HL-60 (cell line): Measurements from ENCODE around the gene TMEM234.

Source experiments
- DNase-seq, 2 experiments: peaks; one replicate each; pipeline ENCODE4 v3.0.0-alpha.2; 2010 to 2020; ENCODE audit warnings: low read depth in 1 of 2, low spot score in 1 of 2
- H3K27ac ChIP-seq: fragments of 250-450 bp; sonication (Bioruptor Pico); replicated peaks from 2 replicates; pipeline ENCODE4 v1.5.1; 2020; ENCODE audit warnings: mild to moderate bottlenecking, moderate library complexity
- H3K27me3 ChIP-seq: fragments of 250-450 bp; sonication (Bioruptor Pico); 2 replicates; pipeline ENCODE4 v1.5.1; 2021; ENCODE audit warnings: mild to moderate bottlenecking, moderate library complexity; ENCODE audit not compliant: insufficient read depth, poor library complexity, severe bottlenecking
- H3K4me3 ChIP-seq: replicated peaks from 2 replicates; pipeline ENCODE4 v1.5.1; 2011; ENCODE audit warnings: mild to moderate bottlenecking, control low read depth, low read length; ENCODE audit not compliant: insufficient read depth
- GABPA ChIP-seq: IDR thresholded peaks from 2 replicates; pipeline ENCODE4 v1.6.1; 2012; ENCODE audit warnings: low read depth
- POLR2AphosphoS5 ChIP-seq: IDR thresholded peaks from 2 replicates; pipeline ENCODE4 v1.6.1; 2012; ENCODE audit warnings: low read depth
- SPI1 ChIP-seq: IDR thresholded peaks from 2 replicates; pipeline ENCODE4 v1.6.1; 2012; ENCODE audit warnings: low read depth, mild to moderate bottlenecking, borderline replicate concordance
- TF ChIP-seq, protein P1 (sequence below): IDR thresholded peaks from 2 replicates; pipeline ENCODE4 v1.6.1; 2012; ENCODE audit warnings: low read depth; ENCODE audit not compliant: insufficient replicate concordance
- TF ChIP-seq, protein P2 (sequence below): IDR thresholded peaks from one replicate; pipeline ENCODE4 v1.5.1; 2011; ENCODE audit warnings: low read length, control low read depth, inconsistent platforms; ENCODE audit not compliant: insufficient read depth

TMEM234 gene

DNA sequence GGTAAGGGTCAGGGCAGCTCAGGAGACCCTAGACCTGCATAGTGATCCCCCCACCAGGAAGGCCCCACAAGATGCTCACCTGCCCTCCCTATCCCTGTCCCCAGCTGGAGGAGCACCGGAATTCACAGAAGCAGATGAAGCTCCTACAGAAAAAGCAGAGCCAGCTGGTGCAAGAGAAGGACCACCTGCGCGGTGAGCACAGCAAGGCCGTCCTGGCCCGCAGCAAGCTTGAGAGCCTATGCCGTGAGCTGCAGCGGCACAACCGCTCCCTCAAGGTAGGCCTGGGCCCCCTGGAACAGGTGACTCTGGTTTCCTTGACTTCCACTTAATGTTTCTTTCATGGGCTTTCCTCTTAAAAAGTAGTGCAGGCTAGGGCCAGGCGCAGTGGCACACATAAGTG, 34.3 kb downstream of the TMEM234 start:
- Histone ChIP-seq H3K4me3 (no peak overlapping the region), H3K27ac (no peak overlapping the region), H3K27me3 (no peaks in the 10 kb centered on the region)
- no peak for DNase-seq
- TF ChIP-seq GABPA, result no peak
- TF ChIP-seq, protein P1, sequence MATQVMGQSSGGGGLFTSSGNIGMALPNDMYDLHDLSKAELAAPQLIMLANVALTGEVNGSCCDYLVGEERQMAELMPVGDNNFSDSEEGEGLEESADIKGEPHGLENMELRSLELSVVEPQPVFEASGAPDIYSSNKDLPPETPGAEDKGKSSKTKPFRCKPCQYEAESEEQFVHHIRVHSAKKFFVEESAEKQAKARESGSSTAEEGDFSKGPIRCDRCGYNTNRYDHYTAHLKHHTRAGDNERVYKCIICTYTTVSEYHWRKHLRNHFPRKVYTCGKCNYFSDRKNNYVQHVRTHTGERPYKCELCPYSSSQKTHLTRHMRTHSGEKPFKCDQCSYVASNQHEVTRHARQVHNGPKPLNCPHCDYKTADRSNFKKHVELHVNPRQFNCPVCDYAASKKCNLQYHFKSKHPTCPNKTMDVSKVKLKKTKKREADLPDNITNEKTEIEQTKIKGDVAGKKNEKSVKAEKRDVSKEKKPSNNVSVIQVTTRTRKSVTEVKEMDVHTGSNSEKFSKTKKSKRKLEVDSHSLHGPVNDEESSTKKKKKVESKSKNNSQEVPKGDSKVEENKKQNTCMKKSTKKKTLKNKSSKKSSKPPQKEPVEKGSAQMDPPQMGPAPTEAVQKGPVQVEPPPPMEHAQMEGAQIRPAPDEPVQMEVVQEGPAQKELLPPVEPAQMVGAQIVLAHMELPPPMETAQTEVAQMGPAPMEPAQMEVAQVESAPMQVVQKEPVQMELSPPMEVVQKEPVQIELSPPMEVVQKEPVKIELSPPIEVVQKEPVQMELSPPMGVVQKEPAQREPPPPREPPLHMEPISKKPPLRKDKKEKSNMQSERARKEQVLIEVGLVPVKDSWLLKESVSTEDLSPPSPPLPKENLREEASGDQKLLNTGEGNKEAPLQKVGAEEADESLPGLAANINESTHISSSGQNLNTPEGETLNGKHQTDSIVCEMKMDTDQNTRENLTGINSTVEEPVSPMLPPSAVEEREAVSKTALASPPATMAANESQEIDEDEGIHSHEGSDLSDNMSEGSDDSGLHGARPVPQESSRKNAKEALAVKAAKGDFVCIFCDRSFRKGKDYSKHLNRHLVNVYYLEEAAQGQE, result no peak
- TF ChIP-seq, protein P2, sequence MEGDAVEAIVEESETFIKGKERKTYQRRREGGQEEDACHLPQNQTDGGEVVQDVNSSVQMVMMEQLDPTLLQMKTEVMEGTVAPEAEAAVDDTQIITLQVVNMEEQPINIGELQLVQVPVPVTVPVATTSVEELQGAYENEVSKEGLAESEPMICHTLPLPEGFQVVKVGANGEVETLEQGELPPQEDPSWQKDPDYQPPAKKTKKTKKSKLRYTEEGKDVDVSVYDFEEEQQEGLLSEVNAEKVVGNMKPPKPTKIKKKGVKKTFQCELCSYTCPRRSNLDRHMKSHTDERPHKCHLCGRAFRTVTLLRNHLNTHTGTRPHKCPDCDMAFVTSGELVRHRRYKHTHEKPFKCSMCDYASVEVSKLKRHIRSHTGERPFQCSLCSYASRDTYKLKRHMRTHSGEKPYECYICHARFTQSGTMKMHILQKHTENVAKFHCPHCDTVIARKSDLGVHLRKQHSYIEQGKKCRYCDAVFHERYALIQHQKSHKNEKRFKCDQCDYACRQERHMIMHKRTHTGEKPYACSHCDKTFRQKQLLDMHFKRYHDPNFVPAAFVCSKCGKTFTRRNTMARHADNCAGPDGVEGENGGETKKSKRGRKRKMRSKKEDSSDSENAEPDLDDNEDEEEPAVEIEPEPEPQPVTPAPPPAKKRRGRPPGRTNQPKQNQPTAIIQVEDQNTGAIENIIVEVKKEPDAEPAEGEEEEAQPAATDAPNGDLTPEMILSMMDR, result no peak
- no peak for TF ChIP-seq POLR2AphosphoS5
- no peak for TF ChIP-seq SPI1

DNA sequence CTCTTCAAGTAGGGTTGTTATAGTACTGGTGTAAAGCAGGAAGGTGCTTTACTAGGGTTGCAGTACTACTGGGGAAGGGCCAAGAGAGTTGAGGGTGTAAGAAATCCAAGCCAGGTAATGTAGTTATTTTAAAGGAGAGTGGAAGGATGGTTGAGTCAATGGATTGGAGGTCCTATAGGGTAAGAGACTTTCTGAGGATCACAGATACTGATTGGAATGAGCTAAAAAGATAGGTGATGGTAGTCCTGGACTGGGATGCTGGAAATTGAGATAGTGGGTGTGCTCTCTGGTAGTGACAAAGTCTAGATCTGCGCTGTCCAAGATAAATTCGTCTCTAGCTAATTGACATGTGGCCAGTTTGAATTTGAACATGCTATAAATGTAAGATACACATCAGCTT, 35.7 kb downstream of the TMEM234 start:
- TF ChIP-seq, protein P2, result no peak
- TF ChIP-seq GABPA (no peak), SPI1 (no peak), POLR2AphosphoS5 (no peak)
- TF ChIP-seq, protein P1, result no peak
- H3K27me3 ChIP-seq, result no peaks in the 10 kb centered on the region
- peak overlapping the region; percentile 38; the same call in 1 of the 2 replicates for H3K27ac ChIP-seq
- no peak for DNase-seq
- no peak overlapping the region for H3K4me3 ChIP-seq

DNA sequence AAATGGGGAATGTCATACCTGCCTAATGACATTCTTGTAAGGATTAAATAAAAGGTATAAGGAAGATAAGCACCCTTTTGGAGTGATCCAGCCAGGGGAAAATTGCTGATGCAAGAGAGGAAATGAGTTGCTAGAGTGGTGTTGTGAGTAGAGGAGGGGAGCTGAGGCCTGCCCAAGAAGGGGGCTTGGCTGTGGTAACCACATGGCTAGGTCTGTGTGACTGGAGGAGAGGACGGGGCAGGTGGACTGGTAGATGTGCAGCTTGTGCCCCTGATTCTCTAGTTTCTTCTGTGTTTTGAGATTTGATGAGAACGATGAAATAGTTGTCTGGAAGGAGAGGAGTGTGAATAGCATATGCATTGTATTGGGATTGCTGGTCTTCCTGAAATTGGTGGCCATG, 36.1 kb downstream of the TMEM234 start:
- DNase-seq, result no peak
- Histone ChIP-seq H3K27ac (peak overlapping the region; percentile 38), H3K27me3 (no peaks in the 10 kb centered on the region), H3K4me3 (no peak overlapping the region)
- TF ChIP-seq GABPA, result no peak

DNA sequence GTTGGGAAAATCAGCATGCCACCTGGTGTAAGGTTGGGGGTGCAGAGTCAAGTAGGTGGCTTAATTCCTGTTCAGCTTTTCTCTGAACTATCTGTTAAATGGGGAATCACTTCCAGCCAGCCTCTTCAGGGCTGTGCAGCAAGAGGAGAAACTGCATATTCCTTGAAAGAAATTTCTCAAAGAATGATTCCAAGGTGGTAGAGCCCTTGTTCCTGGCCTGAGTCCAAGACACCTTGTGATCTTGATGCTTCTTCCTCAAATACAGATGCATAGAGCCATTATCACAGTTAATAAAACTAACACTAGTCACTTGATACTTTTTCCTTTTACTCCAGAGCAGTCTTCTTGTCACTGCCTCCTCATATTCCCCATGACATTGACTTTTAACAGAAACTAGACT, 37.5 kb downstream of the TMEM234 start:
- Histone ChIP-seq H3K27me3 (no peaks in the 10 kb centered on the region), H3K27ac (no peak overlapping the region), H3K4me3 (no peak overlapping the region)
- TF ChIP-seq POLR2AphosphoS5, result no peak
- TF ChIP-seq, protein P2, result no peak
- TF ChIP-seq SPI1, result no peak
- TF ChIP-seq, protein P1, result no peak
- no peak for TF ChIP-seq GABPA
- DNase-seq, result peak in 1 of 2 experiments; percentile 23
